ENCODE results near the gene ANGPTL4. TPM values are rescaled to one million over a fixed set of nuclear protein-coding genes. Genes with fewer than 3 reads are reported as not detected.

Gene ANGPTL4
- total and polyA plus RNA-seq, 4 experiments from 2014 or later, result not detected

GRCh38 chr19:8390617-8390981, 26.6 kb downstream of the ANGPTL4 start:
- Mint-ChIP-seq H3K27me3 (no peaks in the 10 kb centered on the region), H3K36me3 (peaks cover 0 to 8% of the 10 kb centered on the region in 2 donors), H3K4me1 (peaks cover 9 to 37% (median 29%) of the 10 kb centered on the region in 4 donors), H3K9me3 (no peaks in the 10 kb centered on the region), H3K27ac (peak overlapping the region; percentile 88 to 97 (median 91)), H3K4me3 (peak overlapping the region; percentile 82 to 90 (median 88))
- Histone ChIP-seq H3K4me3 (ENCODE audit: low read length in 2 of 2) (peak overlapping the region in 1 of 2 donors; percentile 65), H3K9me3 (ENCODE audit: control insufficient read depth in 1 of 2, low read length in 2 of 2) (no peaks in the 10 kb centered on the region), H3K36me3 (ENCODE audit: insufficient read depth, low read length) (no peaks in the 10 kb centered on the region), H3K4me1 (ENCODE audit: insufficient read depth, low read length) (peaks cover 22% of the 10 kb centered on the region), H3K27ac (ENCODE audit: low read depth, low read length) (peak overlapping the region; percentile 96), H3K27me3 (ENCODE audit: insufficient read depth, low read length) (no peaks in the 10 kb centered on the region)
- ChIA-PET CTCF (ENCODE audit: partially characterized antibody) (interaction anchor here (4.4 kb wide), 1 partner anchor 22 kb away, joined by 19 read pairs; the partner anchor contains the start of gene MARCHF2), POLR2A (ENCODE audit: partially characterized antibody) (interaction anchor here (0.5 to 3.0 kb wide), 16 partner anchors 10 to 179 kb away, joined by 3 to 26 read pairs (median 4); partner anchors contain the start of genes ANGPTL4, HNRNPM, MARCHF2 and NDUFA7)
- intact Hi-C loops (cut with micrococcal nuclease), result loop anchor here (1.0 to 5.0 kb wide), 5 partner anchors 23 to 470 kb away; partner anchors contain the start of genes HNRNPM, MARCHF2, NDUFA7 and RPS28
- peak; percentile 88 to 92 (median 89) for DNase-seq

GRCh38 chr19:8391198-8392016, 27.5 kb downstream of the ANGPTL4 start:
- peak overlapping the region; percentile 70 to 97 (median 91) for H3K27ac Mint-ChIP-seq
- POLR2A ChIA-PET (ENCODE audit: partially characterized antibody), result interaction anchor here (0.6 to 3.0 kb wide), 10 partner anchors 9 to 178 kb away, joined by 3 to 26 read pairs (median 4); partner anchors contain the start of genes HNRNPM, MARCHF2 and ZNF414
- H3K9me3 ChIP-seq (ENCODE audit: control insufficient read depth in 1 of 2, low read length in 2 of 2), result no peaks in the 10 kb centered on the region
- peaks cover 22% of the 10 kb centered on the region for H3K4me1 ChIP-seq (ENCODE audit: insufficient read depth, low read length)
- intact Hi-C loops (cut with micrococcal nuclease), result loop anchor here (5.0 kb wide), 1 partner anchor 121 kb away; the partner anchor contains the start of gene ZNF414
- H3K27me3 Mint-ChIP-seq, result no peaks in the 10 kb centered on the region
- peaks cover 14 to 43% (median 34%) of the 10 kb centered on the region in 4 donors for H3K4me1 Mint-ChIP-seq
- H3K4me3 Mint-ChIP-seq, result peak overlapping the region; percentile 82 to 90 (median 88)
- peaks cover 0 to 11% of the 10 kb centered on the region in 2 donors for H3K36me3 Mint-ChIP-seq
- no peaks in the 10 kb centered on the region for H3K27me3 ChIP-seq (ENCODE audit: insufficient read depth, low read length)
- H3K36me3 ChIP-seq (ENCODE audit: insufficient read depth, low read length), result no peaks in the 10 kb centered on the region
- DNase-seq, result no peak
- H3K9me3 Mint-ChIP-seq, result no peaks in the 10 kb centered on the region
- H3K4me3 ChIP-seq (ENCODE audit: low read length in 2 of 2), result peak overlapping the region in 1 of 2 donors; percentile 65
- CTCF ChIA-PET (ENCODE audit: partially characterized antibody), result interaction anchor here (0.6 to 4.4 kb wide), 3 partner anchors 22 to 88 kb away, joined by 3 to 19 read pairs (median 3); partner anchors contain the start of gene MARCHF2
- H3K27ac ChIP-seq (ENCODE audit: low read depth, low read length), result no peak overlapping the region

DNA sequence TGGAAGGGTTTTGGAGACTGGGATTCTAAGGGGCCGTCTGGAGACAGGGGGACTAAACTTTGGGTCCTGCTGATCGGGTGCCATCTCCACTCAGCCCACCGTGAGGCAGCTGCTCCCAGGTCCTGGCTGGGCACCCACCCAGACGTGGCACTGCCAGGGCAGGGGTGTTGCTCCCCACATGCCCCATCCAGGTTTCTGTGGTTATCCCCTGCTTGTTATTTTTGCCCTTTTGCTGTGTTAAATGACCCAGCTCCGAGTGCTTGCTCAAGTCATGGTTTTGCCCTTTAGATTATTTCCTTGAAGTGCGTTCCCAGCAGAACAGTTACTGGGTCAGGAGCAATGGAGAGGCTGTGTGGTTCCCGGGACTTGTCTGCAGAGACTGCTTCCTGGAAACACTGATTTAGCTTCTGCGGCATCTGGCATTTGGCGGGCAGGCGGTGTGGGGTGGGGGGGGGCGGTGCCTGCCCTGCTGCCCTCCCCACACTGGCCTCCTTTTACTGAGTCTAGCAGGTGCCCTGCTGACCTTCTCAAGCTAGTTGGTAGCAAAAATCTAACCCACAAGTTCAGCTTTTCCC, 28.1 kb downstream of the ANGPTL4 start:
- Histone ChIP-seq H3K27ac (ENCODE audit: low read depth, low read length) (no peak overlapping the region), H3K4me1 (ENCODE audit: insufficient read depth, low read length) (peaks cover 28% of the 10 kb centered on the region), H3K27me3 (ENCODE audit: insufficient read depth, low read length) (no peaks in the 10 kb centered on the region), H3K36me3 (ENCODE audit: insufficient read depth, low read length) (no peaks in the 10 kb centered on the region), H3K9me3 (ENCODE audit: control insufficient read depth in 1 of 2, low read length in 2 of 2) (no peaks in the 10 kb centered on the region), H3K4me3 (ENCODE audit: low read length in 2 of 2) (no peak overlapping the region)
- CTCF ChIA-PET (ENCODE audit: partially characterized antibody), result interaction anchor here (0.6 to 4.4 kb wide), 2 partner anchors 21 to 87 kb away, joined by 3 to 19 read pairs; partner anchors contain the start of gene MARCHF2
- Mint-ChIP-seq H3K27me3 (no peaks in the 10 kb centered on the region), H3K4me1 (peaks cover 19 to 50% (median 40%) of the 10 kb centered on the region in 4 donors), H3K27ac (peak overlapping the region in 3 of 7 donors; percentile 57 to 79 (median 79)), H3K36me3 (peaks cover 0 to 16% of the 10 kb centered on the region in 2 donors), H3K9me3 (no peaks in the 10 kb centered on the region), H3K4me3 (peak overlapping the region in 3 of 8 donors; percentile 43 to 82 (median 65))
- intact Hi-C loops (cut with micrococcal nuclease), result loop anchor here (5.0 kb wide), 1 partner anchor 120 kb away; the partner anchor contains the start of gene ZNF414
- POLR2A ChIA-PET (ENCODE audit: partially characterized antibody), result interaction anchor here (1.4 to 3.0 kb wide), 2 partner anchors 21 to 38 kb away, joined by 3 to 26 read pairs; partner anchors contain the start of gene MARCHF2
- DNase-seq, result no peak

GRCh38 chr19:8393192-8393870, 29.4 kb downstream of the ANGPTL4 start:
- Mint-ChIP-seq H3K36me3 (peaks cover 0 to 18% of the 10 kb centered on the region in 2 donors), H3K4me1 (peaks cover 23 to 55% (median 42%) of the 10 kb centered on the region in 4 donors), H3K4me3 (peak overlapping the region in 2 of 8 donors; percentile 20 to 44), H3K27ac (peak overlapping the region in 4 of 7 donors; percentile 22 to 74 (median 52)), H3K27me3 (no peaks in the 10 kb centered on the region), H3K9me3 (no peaks in the 10 kb centered on the region)
- intact Hi-C loops (cut with micrococcal nuclease), result loop anchor here (5.0 kb wide), 1 partner anchor 119 kb away; the partner anchor contains the start of gene ZNF414
- POLR2A ChIA-PET (ENCODE audit: partially characterized antibody), result interaction anchor here (0.6 kb wide), 1 partner anchor 70 kb away, joined by 3 read pairs; no protein-coding TSS in a partner anchor
- CTCF ChIA-PET (ENCODE audit: partially characterized antibody), result interaction anchor here (2.1 to 4.4 kb wide), 2 partner anchors 20 to 39 kb away, joined by 7 to 19 read pairs; partner anchors contain the start of gene MARCHF2
- DNase-seq, result peak in 1 of 5 donors; percentile 38
- Histone ChIP-seq H3K36me3 (ENCODE audit: insufficient read depth, low read length) (no peaks in the 10 kb centered on the region), H3K4me3 (ENCODE audit: low read length in 2 of 2) (no peak overlapping the region), H3K27ac (ENCODE audit: low read depth, low read length) (no peak overlapping the region), H3K27me3 (ENCODE audit: insufficient read depth, low read length) (no peaks in the 10 kb centered on the region), H3K4me1 (ENCODE audit: insufficient read depth, low read length) (peaks cover 35% of the 10 kb centered on the region), H3K9me3 (ENCODE audit: control insufficient read depth in 1 of 2, low read length in 2 of 2) (no peaks in the 10 kb centered on the region)

DNA sequence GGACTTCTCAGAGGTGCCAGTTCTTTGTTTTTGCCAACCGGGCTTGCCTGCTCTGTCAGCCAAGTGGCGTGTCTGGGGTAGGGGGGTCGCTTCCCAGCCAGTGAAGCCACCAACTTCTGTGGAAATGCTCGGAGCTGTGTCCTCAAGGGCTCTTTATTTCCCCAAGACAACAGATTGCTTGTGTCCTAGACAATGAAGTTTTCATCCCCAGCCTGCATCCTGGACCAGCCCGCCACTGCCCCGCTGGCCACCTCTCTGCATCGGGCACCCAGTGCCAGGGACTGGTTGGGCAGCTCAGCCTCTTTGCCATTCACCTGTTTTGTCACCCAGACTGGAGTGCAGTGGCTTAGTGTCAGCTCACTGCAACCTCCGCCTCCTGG, 29.9 kb downstream of the ANGPTL4 start:
- Mint-ChIP-seq H3K9me3 (no peaks in the 10 kb centered on the region), H3K36me3 (peaks cover 0 to 18% of the 10 kb centered on the region in 2 donors), H3K27me3 (no peaks in the 10 kb centered on the region), H3K27ac (peak overlapping the region in 1 of 7 donors; percentile 6), H3K4me3 (no peak overlapping the region), H3K4me1 (peaks cover 23 to 55% (median 42%) of the 10 kb centered on the region in 4 donors)
- ChIA-PET POLR2A (ENCODE audit: partially characterized antibody) (interaction anchor here (0.6 kb wide), 1 partner anchor 70 kb away, joined by 3 read pairs; no protein-coding TSS in a partner anchor), CTCF (ENCODE audit: partially characterized antibody) (interaction anchor here (2.1 to 4.4 kb wide), 2 partner anchors 19 to 40 kb away, joined by 7 to 19 read pairs; partner anchors contain the start of gene MARCHF2)
- no peak for DNase-seq
- intact Hi-C loops (cut with micrococcal nuclease), result loop anchor here (5.0 kb wide), 1 partner anchor 118 kb away; the partner anchor contains the start of gene ZNF414
- Histone ChIP-seq H3K27ac (ENCODE audit: low read depth, low read length) (no peak overlapping the region), H3K9me3 (ENCODE audit: control insufficient read depth in 1 of 2, low read length in 2 of 2) (no peaks in the 10 kb centered on the region), H3K4me3 (ENCODE audit: low read length in 2 of 2) (no peak overlapping the region), H3K36me3 (ENCODE audit: insufficient read depth, low read length) (no peaks in the 10 kb centered on the region), H3K4me1 (ENCODE audit: insufficient read depth, low read length) (peaks cover 35% of the 10 kb centered on the region), H3K27me3 (ENCODE audit: insufficient read depth, low read length) (no peaks in the 10 kb centered on the region)

DNA sequence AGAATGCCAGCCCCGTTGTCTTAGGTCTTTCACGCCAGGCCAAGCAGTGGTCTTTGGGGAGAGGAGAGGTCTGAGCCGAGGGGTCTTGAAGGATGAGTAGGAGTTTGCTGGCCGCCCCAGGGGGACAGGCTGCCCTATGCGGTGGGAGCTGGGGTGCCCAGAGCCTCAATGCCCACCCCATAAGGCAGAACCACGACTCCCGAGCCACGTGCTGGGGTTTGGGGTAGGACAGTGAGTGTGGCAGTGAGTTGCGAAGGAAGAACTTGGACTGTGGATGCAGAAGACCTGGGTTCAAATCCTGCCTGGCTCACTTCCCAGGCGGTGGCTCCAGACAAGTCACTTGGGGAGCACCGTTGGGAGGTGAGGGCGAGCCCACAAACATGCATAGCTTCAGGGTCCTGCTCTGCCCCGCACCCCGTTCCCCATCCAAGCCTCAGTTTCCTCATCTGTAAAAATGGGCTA, 31.7 kb downstream of the ANGPTL4 start:
- Histone ChIP-seq H3K9me3 (ENCODE audit: control insufficient read depth in 1 of 2, low read length in 2 of 2) (no peaks in the 10 kb centered on the region), H3K4me3 (ENCODE audit: low read length in 2 of 2) (no peak overlapping the region), H3K27me3 (ENCODE audit: insufficient read depth, low read length) (no peaks in the 10 kb centered on the region), H3K36me3 (ENCODE audit: insufficient read depth, low read length) (peaks cover 10% of the 10 kb centered on the region), H3K4me1 (ENCODE audit: insufficient read depth, low read length) (peaks cover 30% of the 10 kb centered on the region), H3K27ac (ENCODE audit: low read depth, low read length) (no peak overlapping the region)
- Mint-ChIP-seq H3K4me1 (peaks cover 23 to 49% (median 34%) of the 10 kb centered on the region in 4 donors), H3K27ac (peak overlapping the region in 3 of 7 donors; percentile 35 to 57 (median 42)), H3K4me3 (peak overlapping the region in 1 of 8 donors; percentile 39), H3K27me3 (no peaks in the 10 kb centered on the region), H3K36me3 (peaks cover 0 to 26% of the 10 kb centered on the region in 2 donors), H3K9me3 (no peaks in the 10 kb centered on the region)
- ChIA-PET CTCF (ENCODE audit: partially characterized antibody) (no interaction called here), POLR2A (ENCODE audit: partially characterized antibody) (interaction anchor here (1.3 kb wide), 1 partner anchor 118 kb away, joined by 3 read pairs; the partner anchor contains the start of gene ZNF414)
- intact Hi-C loops (cut with micrococcal nuclease), result loop anchor here (1.0 to 5.0 kb wide), 2 partner anchors 41 to 128 kb away; no protein-coding TSS in a partner anchor
- DNase-seq, result no peak
